Endothelial cell of umbilical vein (primary cell): Measurements from ENCODE around the gene ZNF609. TPM values are rescaled to one million over a fixed set of nuclear protein-coding genes. Genes with fewer than 3 reads are reported as not detected.

Experiments
- BruUV-seq: library from RNA; stranded (reverse); fragments of 400-500 nt; replicated peaks from 2 replicates; lab custom pipeline; 2021; lab: Mats Ljungman, UMichigan
- CTCF ChIA-PET: fragments of 300-600, 350-600 bp; sonication (Branson Sonifier 250); formaldehyde crosslinking; loops from one replicate; lab custom pipeline; 2021; ENCODE audit warnings: antibody characterized with exemption, inconsistent platforms; lab: Charles Lee
- POLR2A ChIA-PET: fragments of 300-600, 350-600 bp; sonication (Branson Sonifier 250); formaldehyde crosslinking; loops from one replicate; lab custom pipeline; 2021; ENCODE audit warnings: antibody characterized with exemption, inconsistent platforms; lab: Charles Lee
- DNase-seq: peaks from one replicate; pipeline ENCODE4 v3.0.0-alpha.2; 2011; ENCODE audit warnings: low read depth, low spot score
- FAIRE-seq: peaks from 2 replicates; lab custom pipeline; 2011; peaks lifted over from hg19 to GRCh38; lab: Jason Lieb, UNC
- H2AFZ ChIP-seq: 2 replicates; pipeline ENCODE4 v1.6.0; 2012; ENCODE audit warnings: low read depth, low read length, control low read depth, inconsistent platforms
- H3K27ac ChIP-seq: 2 replicates; pipeline ENCODE4 v1.5.1; 2011; ENCODE audit warnings: low read depth, mild to moderate bottlenecking, control low read depth, low read length, moderate library complexity; ENCODE audit not compliant: insufficient read depth
- H3K27me3 ChIP-seq, 2 experiments: 2 replicates each; pipeline versions ENCODE4 v1.6.0 to v1.6.1; 2011; ENCODE audit warnings: low read length in 2 of 2, mixed read lengths in 1 of 2; ENCODE audit not compliant: control insufficient read depth in 2 of 2, insufficient read depth in 2 of 2
- H3K36me3 ChIP-seq, 2 experiments: 2 replicates in 1 of 2; 3 replicates in 1 of 2; pipeline ENCODE4 v1.5.1; 2011; ENCODE audit warnings: low read length in 2 of 2, mild to moderate bottlenecking in 1 of 2, moderate library complexity in 1 of 2; ENCODE audit not compliant: control insufficient read depth in 2 of 2, insufficient read depth in 2 of 2; ENCODE audit errors: extremely low read depth in 1 of 2
- H3K4me1 ChIP-seq: 3 replicates; pipeline ENCODE4 v1.5.1; 2011; ENCODE audit warnings: mild to moderate bottlenecking, low read length; ENCODE audit not compliant: control insufficient read depth, insufficient read depth; ENCODE audit errors: extremely low read depth
- H3K4me2 ChIP-seq: 2 replicates; pipeline ENCODE4 v1.6.1; 2011; ENCODE audit warnings: low read length, control low read depth, mixed read lengths; ENCODE audit not compliant: insufficient read depth
- H3K4me3 ChIP-seq, 3 experiments: fragments of 200-600 bp in 1 of 3; sonication (generic), shearing (Covaris generic) in 1 of 3; replicated peaks in 1 of 3; 2 replicates each; pipeline ENCODE4 v1.5.1; 2011 to 2016; ENCODE audit warnings: control low read depth in 3 of 3, low read length in 3 of 3, mild to moderate bottlenecking in 2 of 3, inconsistent platforms in 1 of 3, low read depth in 1 of 3, moderate library complexity in 1 of 3; ENCODE audit not compliant: insufficient read depth in 1 of 3
- H3K79me2 ChIP-seq: 2 replicates; pipeline ENCODE4 v1.6.0; 2012; ENCODE audit warnings: low read length, inconsistent platforms; ENCODE audit not compliant: control insufficient read depth, insufficient read depth
- H3K9ac ChIP-seq: replicated peaks from 2 replicates; pipeline ENCODE3; 2011; ENCODE audit warnings: low read length, control low read depth; ENCODE audit not compliant: insufficient read depth; ENCODE audit errors: extremely low read depth
- H3K9me1 ChIP-seq: replicated peaks from 3 replicates; pipeline ENCODE4 v1.6.0; 2011; ENCODE audit warnings: mild to moderate bottlenecking, low read length; ENCODE audit not compliant: control insufficient read depth, insufficient read depth; ENCODE audit errors: extremely low read depth
- H3K9me3 ChIP-seq: replicated peaks from 2 replicates; pipeline ENCODE4 v1.5.1; 2012; ENCODE audit warnings: low read length, inconsistent platforms; ENCODE audit not compliant: control insufficient read depth, insufficient read depth
- H4K20me1 ChIP-seq: replicated peaks from 2 replicates; pipeline ENCODE3; 2011; ENCODE audit warnings: mild to moderate bottlenecking, low read length; ENCODE audit not compliant: control insufficient read depth, insufficient read depth; ENCODE audit errors: extremely low read depth
- FOS ChIP-seq: IDR thresholded peaks from 2 replicates; pipeline ENCODE4 v1.6.1; 2011; ENCODE audit warnings: mild to moderate bottlenecking, low read length, moderate library complexity, borderline replicate concordance; ENCODE audit not compliant: insufficient read depth
- JUN ChIP-seq: IDR thresholded peaks from 2 replicates; pipeline ENCODE4 v1.6.1; 2011; ENCODE audit warnings: borderline replicate concordance, low read depth; ENCODE audit not compliant: insufficient read length, insufficient read depth
- MYC ChIP-seq: IDR thresholded peaks from one replicate; pipeline ENCODE4 v1.6.1; 2011; ENCODE audit warnings: mild to moderate bottlenecking, low read depth, low read length
- POLR2AphosphoS5 ChIP-seq: IDR thresholded peaks from 2 replicates; pipeline ENCODE4 v1.6.1; 2012; ENCODE audit warnings: low read depth, mild to moderate bottlenecking, control low read depth, low read length, moderate library complexity; ENCODE audit not compliant: insufficient read depth
- dilution Hi-C: fragments of 300-500 bp; cut with MboI; formaldehyde crosslinking; loops from one replicate; pipeline ENCODE4 v1.15.0; 2019; ENCODE audit warnings: low sequenced_read_pairs; ENCODE audit not compliant: extremely low pct_ligation_motif_present
- intact Hi-C: fragments of 100-400 bp; cut with micrococcal nuclease; formaldehyde crosslinking; loops from one replicate; pipeline ENCODE4 v1.10.0; 2022
- polyA plus RNA-seq, 4 experiments: library from polyadenylated mRNA; depleted of rRNA in 3 of 4; stranded (reverse) in 3 of 4; unstranded in 1 of 4; fragments of >200 nt; gene quantifications; 2 replicates each; pipeline versions ENCODE4 v1.2.1 to v1.2.3, GENCODE V29; 2011 to 2012; ENCODE audit warnings: missing spikeins in 1 of 4
- total RNA-seq: library from RNA; stranded (reverse); gene quantifications from 2 replicates; pipeline ENCODE4 v1.2.3, GENCODE V29; 2021
- TF ChIP-seq, protein P1 (sequence below): IDR thresholded peaks from 2 replicates; pipeline ENCODE4 v1.6.1; 2011; ENCODE audit not compliant: insufficient read depth, insufficient read length
- TF ChIP-seq, protein P2 (sequence below), 2 donors: IDR thresholded peaks; 1 replicate in 1 of 2; 2 replicates in 1 of 2; pipeline ENCODE4 v1.5.1; 2011; ENCODE audit warnings: low read length in 2 of 2, mild to moderate bottlenecking in 2 of 2, moderate library complexity in 2 of 2, control low read depth in 1 of 2, inconsistent platforms in 1 of 2, low read depth in 1 of 2; ENCODE audit not compliant: insufficient read depth in 1 of 2; ENCODE audit errors: extremely low read depth in 1 of 2

Gene ZNF609
- total and polyA plus RNA-seq, 2 donors (not counting 3 experiments of a cell fraction or from before 2014, with no cell fraction given), result 18.2 to 49.6 TPM

DNA sequence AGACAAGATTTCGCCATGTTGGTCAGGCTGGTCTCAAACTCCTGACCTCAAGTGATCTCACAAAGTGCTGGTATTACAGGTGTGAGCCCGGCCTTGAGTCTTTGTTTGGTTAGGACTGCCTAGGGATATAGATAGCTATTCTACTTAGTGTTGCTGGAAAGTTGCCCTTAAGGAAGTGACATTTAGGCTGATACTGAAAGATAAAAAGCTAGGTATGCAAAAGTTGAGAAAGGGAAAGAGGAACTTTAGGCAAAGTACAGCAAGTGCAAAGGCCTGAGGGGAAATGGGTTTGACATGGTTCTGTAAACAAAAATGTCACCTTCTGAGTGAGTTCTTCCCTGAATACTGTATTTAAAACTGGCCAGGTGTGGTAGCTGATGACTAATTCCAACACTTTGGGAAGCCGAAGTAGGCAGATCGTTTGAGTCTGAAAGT is 111.5 kb downstream of the ZNF609 start:
- ChIA-PET POLR2A (no interaction called here), CTCF (interaction anchor here (1.2 to 1.4 kb wide), 2 partner anchors 10 to 14 kb away, joined by 3 read pairs; no protein-coding TSS in a partner anchor)
- intact Hi-C loops, result no loop called here
- no peak overlapping the region for H3K4me3 ChIP-seq
- H3K36me3 ChIP-seq, result no peaks in the 10 kb centered on the region
- H3K79me2 ChIP-seq, result peaks cover 75% of the 10 kb centered on the region
- BruUV-seq, result no TSS peak
- H3K9ac ChIP-seq, result no peak overlapping the region
- H3K27me3 ChIP-seq, result no peaks in the 10 kb centered on the region
- peak; percentile 57 for DNase-seq
- no peaks in the 10 kb centered on the region for H3K4me1 ChIP-seq
- H3K4me2 ChIP-seq, result no peak overlapping the region
- H4K20me1 ChIP-seq, result peaks cover 14% of the 10 kb centered on the region
- dilution Hi-C loops, result no loop called here
- no peak for TF ChIP-seq MYC
- TF ChIP-seq POLR2AphosphoS5, result no peak
- TF ChIP-seq JUN, result no peak
- no peaks in the 10 kb centered on the region for H3K9me3 ChIP-seq
- no peak for FAIRE-seq
- H3K27ac ChIP-seq, result no peak overlapping the region
- no peaks in the 10 kb centered on the region for H3K9me1 ChIP-seq
- H2AFZ ChIP-seq, result no peak overlapping the region

DNA sequence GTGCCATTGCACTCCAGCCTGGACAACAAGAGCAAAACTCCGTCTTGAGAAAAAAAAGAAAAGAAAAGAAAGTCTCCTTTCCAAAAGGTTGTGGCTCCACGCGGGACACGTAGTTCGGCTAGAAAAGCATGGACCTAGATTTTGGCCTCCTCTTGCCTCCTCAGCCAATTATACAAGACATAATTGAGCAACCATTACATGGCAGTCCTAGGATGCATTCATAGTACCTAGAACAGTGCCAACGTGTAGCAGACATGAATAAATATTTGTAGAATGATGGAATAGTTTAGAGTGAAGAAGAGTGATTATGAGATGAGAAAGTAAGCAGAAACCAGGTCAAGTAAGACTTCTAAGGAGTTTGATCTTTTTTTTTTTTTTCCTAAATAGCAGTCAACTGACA is 112.5 kb downstream of the ZNF609 start:
- Histone ChIP-seq H3K27ac (no peak overlapping the region), H3K36me3 (no peaks in the 10 kb centered on the region), H2AFZ (no peak overlapping the region), H3K4me1 (no peaks in the 10 kb centered on the region), H3K9me1 (no peaks in the 10 kb centered on the region), H3K9me3 (no peaks in the 10 kb centered on the region), H3K27me3 (no peaks in the 10 kb centered on the region), H3K4me3 (no peak overlapping the region), H3K4me2 (no peak overlapping the region), H3K9ac (no peak overlapping the region), H4K20me1 (peaks cover 14% of the 10 kb centered on the region), H3K79me2 (peaks cover 73% of the 10 kb centered on the region)
- TF ChIP-seq MYC, result no peak
- no peak for TF ChIP-seq JUN
- TF ChIP-seq, protein P1, sequence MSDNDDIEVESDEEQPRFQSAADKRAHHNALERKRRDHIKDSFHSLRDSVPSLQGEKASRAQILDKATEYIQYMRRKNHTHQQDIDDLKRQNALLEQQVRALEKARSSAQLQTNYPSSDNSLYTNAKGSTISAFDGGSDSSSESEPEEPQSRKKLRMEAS, result no peak
- TF ChIP-seq POLR2AphosphoS5, result no peak
- TF ChIP-seq, protein P2, sequence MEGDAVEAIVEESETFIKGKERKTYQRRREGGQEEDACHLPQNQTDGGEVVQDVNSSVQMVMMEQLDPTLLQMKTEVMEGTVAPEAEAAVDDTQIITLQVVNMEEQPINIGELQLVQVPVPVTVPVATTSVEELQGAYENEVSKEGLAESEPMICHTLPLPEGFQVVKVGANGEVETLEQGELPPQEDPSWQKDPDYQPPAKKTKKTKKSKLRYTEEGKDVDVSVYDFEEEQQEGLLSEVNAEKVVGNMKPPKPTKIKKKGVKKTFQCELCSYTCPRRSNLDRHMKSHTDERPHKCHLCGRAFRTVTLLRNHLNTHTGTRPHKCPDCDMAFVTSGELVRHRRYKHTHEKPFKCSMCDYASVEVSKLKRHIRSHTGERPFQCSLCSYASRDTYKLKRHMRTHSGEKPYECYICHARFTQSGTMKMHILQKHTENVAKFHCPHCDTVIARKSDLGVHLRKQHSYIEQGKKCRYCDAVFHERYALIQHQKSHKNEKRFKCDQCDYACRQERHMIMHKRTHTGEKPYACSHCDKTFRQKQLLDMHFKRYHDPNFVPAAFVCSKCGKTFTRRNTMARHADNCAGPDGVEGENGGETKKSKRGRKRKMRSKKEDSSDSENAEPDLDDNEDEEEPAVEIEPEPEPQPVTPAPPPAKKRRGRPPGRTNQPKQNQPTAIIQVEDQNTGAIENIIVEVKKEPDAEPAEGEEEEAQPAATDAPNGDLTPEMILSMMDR (IDR thresholded peaks at IDR 0.05; ENCODE audit: extremely low read depth in 1 of 2, insufficient read depth in 1 of 2, low read depth in 1 of 2, low read length in 2 of 2), result no peak
- TF ChIP-seq FOS, result no peak
- DNase-seq (no peak), FAIRE-seq (no peak)
- POLR2A ChIA-PET, result no interaction called here
- intact Hi-C loops (no loop called here), dilution Hi-C loops (no loop called here)
- BruUV-seq, result no TSS peak
- CTCF ChIA-PET, result no interaction called here
